Ovary (tissue), 9 donors: ENCODE results near the gene MCUB. TPM values are rescaled to one million over a fixed set of nuclear protein-coding genes. Genes with fewer than 3 reads are reported as not detected.
"Not testable (repeated sequence)": the region's sequence is repeated elsewhere in the genome, so short reads cannot be mapped to it uniquely, and the experiment has no call there.

Experiments
- DNase-seq, 5 donors: peaks; one replicate each; pipeline ENCODE4 v3.0.0-alpha.2; 2019 to 2020
- H3K27ac ChIP-seq, 2 donors: fragments of 200-600 bp; one replicate each; pipeline versions ENCODE4 v1.5.1 to v1.8.0; 2019 to 2022
- H3K27me3 ChIP-seq: fragments of 200-600 bp; one replicate; pipeline ENCODE4 v1.8.0; 2022
- H3K36me3 ChIP-seq: fragments of 200-600 bp; sonication (generic); one replicate; pipeline ENCODE4 v1.5.1; 2019
- H3K4me1 ChIP-seq: one replicate; pipeline ENCODE4 v1.8.1; 2013; ENCODE audit warnings: mild to moderate bottlenecking, moderate library complexity; ENCODE audit not compliant: insufficient read depth
- H3K4me3 ChIP-seq: fragments of 200-600 bp; sonication (generic); one replicate; pipeline ENCODE4 v1.5.1; 2017
- H3K9me3 ChIP-seq, 2 donors: fragments of 200-600 bp in 1 of 2; sonication (generic) in 1 of 2; one replicate each; pipeline versions ENCODE4 v1.5.1 to v1.8.1; 2013 to 2019; ENCODE audit warnings: mild to moderate bottlenecking in 1 of 2, moderate library complexity in 1 of 2
- CTCF ChIP-seq, 3 donors: fragments of 450-650 bp in 2 of 3; fragments of 200-600 bp in 1 of 3; IDR thresholded peaks; one replicate each; pipeline versions ENCODE4 v1.5.1 to v1.8.0; 2016 to 2022; ENCODE audit warnings: antibody characterized with exemption in 3 of 3, mild to moderate bottlenecking in 1 of 3
- EP300 ChIP-seq: sonication (generic); formaldehyde crosslinking; IDR thresholded peaks from one replicate; pipeline ENCODE4 v1.6.1; 2017; ENCODE audit warnings: antibody characterized with exemption
- POLR2A ChIP-seq: fragments of 450-650 bp; IDR thresholded peaks from one replicate; pipeline ENCODE4 v1.6.1; 2017; ENCODE audit warnings: antibody characterized with exemption, mild to moderate bottlenecking, moderate library complexity
- WGBS, 3 donors: extraction: QIAGEN DNeasy Blood & Tissue Kit in 1 of 3; methylation state at CpG; one replicate each; pipeline versions ENCODE4 v1.1.5 to v1.1.7; 2013 to 2017; 5-methylcytosine and 5-hydroxymethylcytosine counted together
- intact Hi-C, 4 donors: fragments of 100-400 bp; cut with DNase I; formaldehyde crosslinking; loops; one replicate each; pipeline versions ENCODE4 v1.11.0 to v1.15.1; 2022 to 2023
- polyA plus RNA-seq, 2 donors: library from polyadenylated mRNA; stranded (reverse); fragments of 200-250 nt in 1 of 2; fragments of 350-450 nt in 1 of 2; fragmentation: Illumina TruSeq in 1 of 2; extraction: RNeasy Lipid Tissue Mini Kit (QIAGEN cat#74804) in 1 of 2; gene quantifications; one replicate each; pipeline ENCODE4 v1.2.3, GENCODE V29; 2013 to 2014
- total RNA-seq, 7 donors: library from RNA; depleted of rRNA in 2 of 7; stranded (reverse); fragments of >200 nt in 2 of 7; fragmentation: NEBNext Ultra II Directional in 3 of 7; extraction: Animal tissue kit (Norgen Biotek cat#: 25700) in 3 of 7; gene quantifications; one replicate each; pipeline versions ENCODE4 v1.1.0 to v1.2.4, GENCODE V29; 2016 to 2023
- donor health status: DM: no; HTN: no; CAD: no; lungs with moderate emphysema.
- donor health status: DM: no; HTN: no; CAD: no.
- donor health status: Bipolar disorder and iron deficiency.
- donor health status: DM: yes; HTN: yes; CAD: no.
- donor health status: DM: no; HTN: no; CAD: no.
- donor health status: DM: yes; HTN: yes; CAD: no.

The MCUB gene
- total and polyA plus RNA-seq, 9 donors, result 7.6 to 18.5 (median 8.8) TPM

GRCh38 chr4:109574443-109574850 lies 14.4 kb downstream of the MCUB start:
- H3K4me1 ChIP-seq, result no peaks in the 10 kb centered on the region
- TF ChIP-seq CTCF (IDR thresholded peaks at IDR 0.05) (no peak), POLR2A (no peak), EP300 (no peak)
- no peak overlapping the region for H3K4me3 ChIP-seq
- no peaks in the 10 kb centered on the region for H3K9me3 ChIP-seq
- no peak for DNase-seq
- intact Hi-C loops, result no loop called here
- no peak overlapping the region for H3K27ac ChIP-seq
- no peaks in the 10 kb centered on the region for H3K27me3 ChIP-seq
- WGBS, 3 donors, result 75 to 79% (median 77%) methylated on average over 6 of the region's 6 CpGs
- H3K36me3 ChIP-seq, result no peaks in the 10 kb centered on the region

- Histone ChIP-seq H3K9me3 (no peaks in the 10 kb centered on the region), H3K4me1 (no peaks in the 10 kb centered on the region), H3K4me3 (no peak overlapping the region), H3K36me3 (no peaks in the 10 kb centered on the region), H3K27me3 (no peaks in the 10 kb centered on the region), H3K27ac (no peak overlapping the region)
- WGBS, 3 donors, result 87 to 93% (median 91%) methylated on average over 7 of the region's 7 CpGs
- intact Hi-C loops, result no loop called here
- DNase-seq, result no peak
- no peak for TF ChIP-seq CTCF (IDR thresholded peaks at IDR 0.05)
- TF ChIP-seq POLR2A, result no peak
Observed at GRCh38 chr4:109574931-109575804, 15.1 kb downstream of the MCUB start.

- no peaks in the 10 kb centered on the region for H3K27me3 ChIP-seq
- intact Hi-C loops, result no loop called here
- H3K9me3 ChIP-seq, result no peaks in the 10 kb centered on the region
- H3K36me3 ChIP-seq, result no peaks in the 10 kb centered on the region
- no peak overlapping the region for H3K27ac ChIP-seq
- no peak for DNase-seq
- H3K4me1 ChIP-seq, result no peaks in the 10 kb centered on the region
- H3K4me3 ChIP-seq, result no peak overlapping the region
- 76 to 88% (median 83%) methylated on average over 2 of the region's 2 CpGs for WGBS, 3 donors
- TF ChIP-seq EP300 (no peak), CTCF (IDR thresholded peaks at IDR 0.05) (no peak), POLR2A (no peak)
Observed at GRCh38 chr4:109576462-109576861, 16.4 kb downstream of the MCUB start.

GRCh38 chr4:109578846-109579245 lies 18.8 kb downstream of the MCUB start:
- no peak overlapping the region for H3K4me3 ChIP-seq
- DNase-seq, result no peak
- H3K27ac ChIP-seq, result no peak overlapping the region
- WGBS, 3 donors, result 74 to 85% (median 81%) methylated on average over 3 of the region's 3 CpGs
- TF ChIP-seq EP300 (no peak), POLR2A (no peak), CTCF (IDR thresholded peaks at IDR 0.05) (no peak)
- intact Hi-C loops, result no loop called here
- no peaks in the 10 kb centered on the region for H3K9me3 ChIP-seq
- no peaks in the 10 kb centered on the region for H3K27me3 ChIP-seq
- no peaks in the 10 kb centered on the region for H3K36me3 ChIP-seq
- no peaks in the 10 kb centered on the region for H3K4me1 ChIP-seq

- intact Hi-C loops, H3K4me1 ChIP-seq: not testable (repeated sequence)
- 97 to 100% (median 98%) methylated on average over 5 of the region's 5 CpGs for WGBS, 3 donors
Observed at GRCh38 chr4:109579997-109580396, 20.0 kb downstream of the MCUB start.

More at GRCh38 chr4:109579997-109580396, 20.0 kb downstream of the MCUB start:
- H3K36me3 ChIP-seq, H3K27me3 ChIP-seq, DNase-seq, H3K9me3 ChIP-seq, H3K4me3 ChIP-seq, H3K27ac ChIP-seq: not testable (repeated sequence)
